Fibroblast of villous mesenchyme (primary cell): ENCODE results near the gene CTPS2. TPM values are rescaled to one million over a fixed set of nuclear protein-coding genes. Genes with fewer than 3 reads are reported as not detected.
"Not testable (repeated sequence)": the region's sequence is repeated elsewhere in the genome, so short reads cannot be mapped to it uniquely, and the experiment has no call there.

Experiments
- DNase-seq: peaks from one replicate; pipeline ENCODE4 v3.0.0-alpha.2; 2010; ENCODE audit warnings: low read depth
- H3K4me3 ChIP-seq: 2 replicates; pipeline ENCODE4 v1.5.1; 2011; ENCODE audit warnings: low read depth, mild to moderate bottlenecking, low read length
- CTCF ChIP-seq: IDR thresholded peaks from 2 replicates; pipeline ENCODE4 v1.5.1; 2012; ENCODE audit warnings: low read depth, mild to moderate bottlenecking, low read length; ENCODE audit not compliant: insufficient read depth
- total RNA-seq: library from RNA; depleted of rRNA; stranded (reverse); fragments of >200 nt; gene quantifications from 2 replicates; pipeline ENCODE4 v1.2.3, GENCODE V29; 2012

The CTPS2 gene
- total RNA-seq, 1 donor: 9.1 TPM

GRCh38 chrX:16604337-16604736, 108.1 kb downstream of the CTPS2 start:
- no peak for DNase-seq
- no peak for TF ChIP-seq CTCF
- H3K4me3 ChIP-seq: no peak overlapping the region

- DNase-seq: no peak
- no peak for TF ChIP-seq CTCF
- H3K4me3 ChIP-seq: no peak overlapping the region
Observed at GRCh38 chrX:16603822-16604221, 108.6 kb downstream of the CTPS2 start.

DNA sequence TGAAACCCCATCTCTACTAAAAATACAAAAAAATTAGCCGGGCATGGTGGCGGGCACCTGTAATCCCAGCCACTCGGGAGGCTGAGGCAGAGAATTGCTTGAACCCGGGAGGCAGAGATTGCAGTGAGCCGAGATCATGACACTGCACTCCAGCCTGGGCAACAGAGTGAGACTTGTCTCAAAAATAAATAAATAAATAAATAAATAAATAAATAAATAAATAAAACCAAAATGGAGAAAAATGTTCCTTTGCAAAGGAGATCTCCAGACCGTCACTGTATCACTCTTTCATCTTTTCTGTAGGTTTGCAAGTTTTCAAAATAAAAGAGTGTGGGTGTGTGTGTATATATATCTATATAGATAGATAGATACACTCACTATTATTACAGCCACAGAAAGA, 109.2 kb downstream of the CTPS2 start:
- DNase-seq: not testable (repeated sequence)

DNA sequence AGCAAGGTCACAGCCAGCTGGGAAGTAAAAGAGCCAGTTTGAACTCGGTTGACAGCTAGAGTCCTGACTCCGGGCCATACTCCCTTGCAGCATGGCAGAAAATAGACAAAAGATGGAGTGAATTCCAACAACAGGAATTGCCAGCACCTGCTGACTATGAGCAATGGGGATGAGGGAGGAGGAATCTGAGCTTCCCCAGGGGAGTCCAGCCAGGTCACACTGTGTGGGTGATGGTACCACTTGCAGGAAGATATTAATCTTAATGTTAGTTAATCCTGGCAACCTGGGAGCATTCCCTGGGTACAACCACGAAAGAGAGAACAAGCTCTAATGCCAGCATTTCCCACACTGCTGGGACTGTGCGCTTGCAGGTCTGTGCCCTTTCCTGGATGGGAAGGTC, 110.6 kb downstream of the CTPS2 start:
- TF ChIP-seq CTCF: no peak
- no peak for DNase-seq
- no peak overlapping the region for H3K4me3 ChIP-seq

More for the DNA sequence above, 109.2 kb downstream of the CTPS2 start:
- H3K4me3 ChIP-seq: not testable (repeated sequence)

- no peak for TF ChIP-seq CTCF
- H3K4me3 ChIP-seq: no peak overlapping the region
Observed at GRCh38 chrX:16594490-16594889, 118.0 kb downstream of the CTPS2 start.

GRCh38 chrX:16593801-16594200, 118.7 kb downstream of the CTPS2 start:
- DNase-seq: no peak
- no peak for TF ChIP-seq CTCF
- no peak overlapping the region for H3K4me3 ChIP-seq

More at GRCh38 chrX:16594490-16594889, 118.0 kb downstream of the CTPS2 start:
- DNase-seq: no peak

GRCh38 chrX:16592194-16592770, 120.2 kb downstream of the CTPS2 start:
- no peak for TF ChIP-seq CTCF
- DNase-seq: peak; percentile 59
- no peak overlapping the region for H3K4me3 ChIP-seq

DNA sequence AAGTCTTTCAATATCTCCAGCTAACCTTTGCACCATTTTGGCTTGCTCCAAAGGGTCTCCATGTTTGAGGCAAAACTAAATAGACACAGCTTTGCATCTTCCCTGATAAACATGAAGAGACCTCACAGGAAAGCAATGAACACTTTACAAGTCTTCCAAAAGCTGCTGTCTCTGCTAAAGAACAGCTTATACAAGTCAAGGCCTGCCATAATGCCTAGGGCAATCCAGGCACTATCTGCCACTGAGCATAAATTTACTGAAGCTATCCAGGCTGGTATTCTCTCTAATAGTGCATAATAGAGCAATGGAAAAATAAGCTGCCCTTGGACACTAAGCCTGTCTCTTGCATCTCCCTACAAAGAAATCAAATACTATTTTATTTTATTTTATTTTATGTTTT, 122.6 kb downstream of the CTPS2 start:
- TF ChIP-seq CTCF: no peak
- no peak overlapping the region for H3K4me3 ChIP-seq
- no peak for DNase-seq
